ENCODE data around the gene SCEL.

GRCh38 chr13:77555246-77555645, 19.7 kb downstream of the SCEL start:
- TF ChIP-seq, protein P1, sequence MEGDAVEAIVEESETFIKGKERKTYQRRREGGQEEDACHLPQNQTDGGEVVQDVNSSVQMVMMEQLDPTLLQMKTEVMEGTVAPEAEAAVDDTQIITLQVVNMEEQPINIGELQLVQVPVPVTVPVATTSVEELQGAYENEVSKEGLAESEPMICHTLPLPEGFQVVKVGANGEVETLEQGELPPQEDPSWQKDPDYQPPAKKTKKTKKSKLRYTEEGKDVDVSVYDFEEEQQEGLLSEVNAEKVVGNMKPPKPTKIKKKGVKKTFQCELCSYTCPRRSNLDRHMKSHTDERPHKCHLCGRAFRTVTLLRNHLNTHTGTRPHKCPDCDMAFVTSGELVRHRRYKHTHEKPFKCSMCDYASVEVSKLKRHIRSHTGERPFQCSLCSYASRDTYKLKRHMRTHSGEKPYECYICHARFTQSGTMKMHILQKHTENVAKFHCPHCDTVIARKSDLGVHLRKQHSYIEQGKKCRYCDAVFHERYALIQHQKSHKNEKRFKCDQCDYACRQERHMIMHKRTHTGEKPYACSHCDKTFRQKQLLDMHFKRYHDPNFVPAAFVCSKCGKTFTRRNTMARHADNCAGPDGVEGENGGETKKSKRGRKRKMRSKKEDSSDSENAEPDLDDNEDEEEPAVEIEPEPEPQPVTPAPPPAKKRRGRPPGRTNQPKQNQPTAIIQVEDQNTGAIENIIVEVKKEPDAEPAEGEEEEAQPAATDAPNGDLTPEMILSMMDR (IDR thresholded peaks at IDR 0.05; ENCODE audit: poor library complexity): no peak
- no peak for TF ChIP-seq EZH2 (IDR thresholded peaks at IDR 0.05; ENCODE audit: borderline replicate concordance)

All from hepatocyte (in vitro differentiated cells).